GM21423 (cell line): ENCODE results near the gene HECW1.

Experiments used
- ATAC-seq: cut with Tn5 transposase; IDR thresholded peaks from one replicate; pipeline ENCODE4 v1.9.1; 2021; ENCODE audit warnings: mild to moderate bottlenecking, moderate library complexity; ENCODE audit not compliant: unreplicated experiment

Gene HECW1

GRCh38 chr7:43405948-43406347 is 293.5 kb downstream of the HECW1 start:
- no peak for ATAC-seq

- ATAC-seq: no peak
These were observed 294.5 kb downstream of the HECW1 start for GRCh38 chr7:43406961-43407360.

GRCh38 chr7:43408981-43409380 is 296.5 kb downstream of the HECW1 start:
- ATAC-seq: no peak

GRCh38 chr7:43417455-43417854 is 305.0 kb downstream of the HECW1 start:
- no peak for ATAC-seq

- no peak for ATAC-seq
These were observed 318.0 kb downstream of the HECW1 start for GRCh38 chr7:43430411-43430810.

GRCh38 chr7:43431020-43431595 is 318.7 kb downstream of the HECW1 start:
- ATAC-seq: no peak

GRCh38 chr7:43433639-43434038 is 321.2 kb downstream of the HECW1 start:
- no peak for ATAC-seq

- ATAC-seq: no peak
These were observed 324.6 kb downstream of the HECW1 start for GRCh38 chr7:43437001-43437400.

GRCh38 chr7:43438897-43439479 is 326.5 kb downstream of the HECW1 start:
- no peak for ATAC-seq

GRCh38 chr7:43439631-43440401 is 327.4 kb downstream of the HECW1 start:
- no peak for ATAC-seq

GRCh38 chr7:43441231-43442130 is 329.0 kb downstream of the HECW1 start:
- no peak for ATAC-seq

- ATAC-seq: no peak
These were observed 330.9 kb downstream of the HECW1 start for GRCh38 chr7:43443381-43443780.

GRCh38 chr7:43444711-43445578 is 332.5 kb downstream of the HECW1 start:
- ATAC-seq: no peak

GRCh38 chr7:43449577-43449976 is 337.1 kb downstream of the HECW1 start:
- ATAC-seq: no peak

GRCh38 chr7:43450894-43451293 is 338.4 kb downstream of the HECW1 start:
- no peak for ATAC-seq

- ATAC-seq: peak; percentile 76
These were observed 342.6 kb downstream of the HECW1 start for GRCh38 chr7:43454936-43455518.

GRCh38 chr7:43456200-43456599 is 343.8 kb downstream of the HECW1 start:
- ATAC-seq: no peak

- ATAC-seq: no peak
These were observed 346.0 kb downstream of the HECW1 start for GRCh38 chr7:43458330-43459018.

GRCh38 chr7:43459019-43459337 is 346.5 kb downstream of the HECW1 start:
- ATAC-seq: no peak
